Testis (tissue), 3 donors: ENCODE data around the gene LYRM4. TPM values are rescaled to one million over a fixed set of nuclear protein-coding genes. Genes with fewer than 3 reads are reported as not detected.

Experiments
- DNase-seq: peaks from one replicate; pipeline ENCODE4 v3.0.0-alpha.2; 2019
- H3K27ac ChIP-seq, 2 donors: fragments of 200-600 bp; sonication (generic); one replicate each; pipeline ENCODE4 v1.5.1; 2019
- H3K27me3 ChIP-seq: fragments of 200-600 bp; sonication (generic); one replicate; pipeline ENCODE4 v1.5.1; 2019
- H3K36me3 ChIP-seq: fragments of 200-600 bp; sonication (generic); one replicate; pipeline ENCODE4 v1.5.1; 2017; ENCODE audit warnings: low read depth; ENCODE audit errors: missing control alignments
- H3K4me1 ChIP-seq: fragments of 200-600 bp; sonication (generic); one replicate; pipeline ENCODE4 v1.5.1; 2019
- H3K4me3 ChIP-seq, 2 donors: fragments of 200-600 bp; sonication (generic); one replicate each; pipeline ENCODE4 v1.5.1; 2017 to 2019
- H3K9me3 ChIP-seq: fragments of 200-600 bp; sonication (generic); one replicate; pipeline ENCODE4 v1.5.1; 2017
- CTCF ChIP-seq, 3 experiments: fragments of 450-650 bp in 2 of 3; fragments of 200-600 bp in 1 of 3; sonication (generic) in 1 of 3; IDR thresholded peaks; one replicate each; pipeline ENCODE4 v1.5.1; 2016 to 2019; ENCODE audit warnings: antibody characterized with exemption in 3 of 3, mild to moderate bottlenecking in 2 of 3, moderate library complexity in 1 of 3
- POLR2A ChIP-seq: fragments of 450-650 bp; IDR thresholded peaks from one replicate; pipeline ENCODE4 v1.6.1; 2017; ENCODE audit warnings: antibody characterized with exemption, mild to moderate bottlenecking, moderate library complexity
- WGBS, 2 donors: methylation state at CpG; one replicate each; pipeline ENCODE4 v1.1.5; 2018; 5-methylcytosine and 5-hydroxymethylcytosine counted together
- intact Hi-C: fragments of 100-400 bp; cut with DNase I; formaldehyde crosslinking; loops from one replicate; pipeline ENCODE4 v1.15.1; 2023; ENCODE audit warnings: low total_unique reads
- polyA plus RNA-seq: library from polyadenylated mRNA; stranded (reverse); fragments of 350-450 nt; fragmentation: Illumina TruSeq; extraction: RNeasy Lipid Tissue Mini Kit (QIAGEN cat#74804); gene quantifications from one replicate; pipeline ENCODE4 v1.2.3, GENCODE V29; 2014; ENCODE audit warnings: low read depth, low replicate concordance; ENCODE audit not compliant: insufficient read depth
- total RNA-seq, 2 donors: library from RNA; depleted of rRNA; stranded (reverse); fragments of >200 nt; gene quantifications; one replicate each; pipeline ENCODE4 v1.2.3, GENCODE V29; 2016

The LYRM4 gene
- total and polyA plus RNA-seq, 3 donors from 2014 or later: 18.5 to 41.8 (median 23.0) TPM

GRCh38 chr6:5278047-5278446, 17.3 kb upstream of the LYRM4 start:
- Histone ChIP-seq H3K27me3 (no peaks in the 10 kb centered on the region), H3K9me3 (no peaks in the 10 kb centered on the region), H3K27ac (no peak overlapping the region), H3K4me1 (no peaks in the 10 kb centered on the region), H3K4me3 (no peak overlapping the region), H3K36me3 (no peaks in the 10 kb centered on the region)
- DNase-seq: no peak
- WGBS, 2 donors: 86 to 90% methylated on average over 5 of the region's 5 CpGs
- intact Hi-C loops: no loop called here
- TF ChIP-seq CTCF (IDR thresholded peaks at IDR 0.05) (no peak), POLR2A (no peak)

GRCh38 chr6:5277589-5277988, 16.8 kb upstream of the LYRM4 start:
- no peaks in the 10 kb centered on the region for H3K9me3 ChIP-seq
- intact Hi-C loops: no loop called here
- no peaks in the 10 kb centered on the region for H3K4me1 ChIP-seq
- no peak for TF ChIP-seq POLR2A
- TF ChIP-seq CTCF (IDR thresholded peaks at IDR 0.05): no peak
- 88 to 90% methylated on average over 3 of the region's 3 CpGs for WGBS, 2 donors
- H3K27me3 ChIP-seq: no peaks in the 10 kb centered on the region
- H3K36me3 ChIP-seq: no peaks in the 10 kb centered on the region
- no peak for DNase-seq
- H3K4me3 ChIP-seq: no peak overlapping the region
- H3K27ac ChIP-seq: no peak overlapping the region

GRCh38 chr6:5276581-5276980, 15.8 kb upstream of the LYRM4 start:
- intact Hi-C loops: no loop called here
- TF ChIP-seq CTCF (IDR thresholded peaks at IDR 0.05) (no peak), POLR2A (no peak)
- H3K27ac ChIP-seq: no peak overlapping the region
- DNase-seq: no peak
- WGBS, 2 donors: 81 to 83% methylated on average over 2 of the region's 2 CpGs
- no peaks in the 10 kb centered on the region for H3K9me3 ChIP-seq
- no peaks in the 10 kb centered on the region for H3K36me3 ChIP-seq
- H3K27me3 ChIP-seq: no peaks in the 10 kb centered on the region
- H3K4me3 ChIP-seq: no peak overlapping the region
- H3K4me1 ChIP-seq: no peaks in the 10 kb centered on the region

- TF ChIP-seq CTCF (IDR thresholded peaks at IDR 0.05) (no peak), POLR2A (no peak)
- DNase-seq: no peak
- intact Hi-C loops: no loop called here
- H3K27me3 ChIP-seq: no peaks in the 10 kb centered on the region
- H3K4me3 ChIP-seq: no peak overlapping the region
- no peak overlapping the region for H3K27ac ChIP-seq
- no peaks in the 10 kb centered on the region for H3K36me3 ChIP-seq
- no peaks in the 10 kb centered on the region for H3K4me1 ChIP-seq
- WGBS, 2 donors: 95% methylated on average over 2 of the region's 2 CpGs
- no peaks in the 10 kb centered on the region for H3K9me3 ChIP-seq
Observed at GRCh38 chr6:5275497-5275896, 14.7 kb upstream of the LYRM4 start.

GRCh38 chr6:5274231-5274630, 13.5 kb upstream of the LYRM4 start:
- TF ChIP-seq POLR2A: no peak
- TF ChIP-seq CTCF (IDR thresholded peaks at IDR 0.05): no peak
- H3K4me3 ChIP-seq: no peak overlapping the region
- H3K27ac ChIP-seq: no peak overlapping the region
- no peaks in the 10 kb centered on the region for H3K27me3 ChIP-seq
- intact Hi-C loops: no loop called here
- H3K4me1 ChIP-seq: no peaks in the 10 kb centered on the region
- no peaks in the 10 kb centered on the region for H3K36me3 ChIP-seq
- no peak for DNase-seq
- H3K9me3 ChIP-seq: no peaks in the 10 kb centered on the region
- 96 to 99% methylated on average over 3 of the region's 3 CpGs for WGBS, 2 donors
